T-helper 2 cell (primary cell): ENCODE measurements around the gene FAT1.

Experiments used
- DNase-seq, 5 experiments: peaks; one replicate each; pipeline versions ENCODE4 v3.0.0 to v3.0.0-alpha.2; 2012 to 2022

Gene FAT1

DNA sequence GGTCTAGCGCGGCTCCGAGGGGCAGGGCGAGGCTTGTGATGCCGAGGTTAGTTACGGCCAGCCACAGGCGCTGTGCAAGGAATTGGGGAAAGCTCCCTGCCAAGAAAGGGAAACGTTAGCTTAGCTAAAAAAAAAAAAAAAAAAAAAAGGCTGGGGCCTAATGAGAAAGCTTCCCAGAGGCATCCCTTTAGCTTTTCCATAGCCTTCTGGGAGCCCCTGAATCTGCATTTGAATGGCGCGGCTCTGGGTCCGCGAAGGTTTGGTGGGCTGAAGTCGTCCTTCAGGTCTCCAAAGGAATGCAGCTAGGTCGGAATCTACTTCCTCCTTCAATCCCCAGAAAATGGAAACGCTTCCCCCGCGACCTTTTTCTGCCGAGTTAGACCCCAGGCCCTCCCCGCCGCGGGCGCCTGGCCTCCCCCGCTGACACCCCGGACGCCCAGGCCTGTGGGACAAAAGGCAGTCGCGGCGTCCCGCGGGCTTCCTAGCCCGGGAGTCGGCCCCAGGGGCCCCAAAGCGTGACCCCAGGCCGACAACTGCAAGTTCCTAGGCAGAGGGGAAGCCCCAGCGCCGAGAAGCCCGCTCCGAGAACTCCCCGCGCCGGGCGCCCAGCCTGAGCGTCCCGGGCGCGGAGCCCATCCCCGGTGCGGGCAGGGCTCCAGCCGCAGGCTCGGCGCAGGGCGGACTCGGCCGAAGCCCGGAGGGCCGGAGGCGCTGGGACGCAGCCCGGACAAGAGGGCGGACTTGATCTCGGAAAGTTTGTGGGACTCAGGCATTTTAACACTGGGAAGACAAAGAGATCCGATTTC lies 605 bp upstream of the FAT1 start:
- peak in 1 of 5 experiments; percentile 6 for DNase-seq

DNA sequence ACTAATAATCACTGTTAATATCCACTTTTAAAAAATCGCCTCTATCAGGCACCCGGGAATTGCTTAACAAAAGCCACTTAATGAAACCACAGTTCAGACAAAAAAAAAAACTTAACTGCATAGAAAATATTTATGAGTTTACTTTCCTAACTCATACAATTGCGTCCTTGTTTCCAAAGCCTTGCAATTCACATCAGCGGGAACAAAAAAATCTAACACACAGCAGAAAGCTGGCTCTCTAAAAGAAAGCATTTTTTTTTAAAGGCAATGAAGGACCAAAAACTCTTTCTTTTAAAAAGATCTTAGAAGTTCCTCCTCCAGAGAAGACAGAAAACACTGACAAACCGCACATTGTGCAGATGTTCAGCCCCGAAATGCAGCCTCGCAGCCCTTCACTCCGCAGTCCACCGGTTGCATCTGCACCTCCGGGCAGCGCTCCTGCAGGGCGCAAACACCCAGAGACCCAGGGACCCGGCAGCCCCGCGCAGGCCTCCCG lies 812 bp downstream of the FAT1 start:
- DNase-seq: no peak

DNA sequence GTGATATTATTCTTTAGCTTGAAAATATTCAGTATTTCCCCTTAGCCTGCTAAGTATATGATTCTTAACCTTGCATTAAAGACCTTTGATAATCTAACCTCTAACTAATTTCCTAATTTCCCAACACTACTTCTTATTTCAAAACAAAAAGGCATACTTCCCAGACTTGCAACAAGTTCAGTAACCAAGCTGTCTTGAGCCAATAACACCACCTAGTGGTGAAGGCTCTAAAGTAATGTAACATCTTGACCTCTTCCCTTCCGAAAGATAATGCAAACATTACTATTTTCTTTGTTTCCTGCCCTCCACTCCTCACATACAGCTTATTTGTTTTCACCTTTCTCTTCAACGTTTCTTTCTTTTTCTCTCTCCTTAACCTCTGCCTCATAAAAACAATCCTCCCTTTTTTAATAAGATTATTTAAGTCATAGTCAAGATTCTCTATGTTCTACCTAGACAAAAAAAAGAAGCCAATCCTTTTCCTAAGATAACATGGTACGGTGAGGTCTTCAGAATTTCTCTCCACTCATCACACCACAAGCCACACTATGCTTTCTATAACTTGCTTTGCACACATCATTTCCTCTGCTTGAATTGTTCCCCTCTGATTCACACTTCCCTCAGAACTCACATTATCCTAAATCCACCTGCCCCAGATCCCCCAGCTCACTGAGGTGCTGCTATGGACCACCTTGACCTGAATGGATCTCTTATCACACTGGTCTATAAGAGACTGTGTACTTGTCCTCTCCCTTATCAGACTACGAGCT lies 3.5 kb downstream of the FAT1 start:
- peak in 1 of 5 experiments; percentile 22 for DNase-seq

DNA sequence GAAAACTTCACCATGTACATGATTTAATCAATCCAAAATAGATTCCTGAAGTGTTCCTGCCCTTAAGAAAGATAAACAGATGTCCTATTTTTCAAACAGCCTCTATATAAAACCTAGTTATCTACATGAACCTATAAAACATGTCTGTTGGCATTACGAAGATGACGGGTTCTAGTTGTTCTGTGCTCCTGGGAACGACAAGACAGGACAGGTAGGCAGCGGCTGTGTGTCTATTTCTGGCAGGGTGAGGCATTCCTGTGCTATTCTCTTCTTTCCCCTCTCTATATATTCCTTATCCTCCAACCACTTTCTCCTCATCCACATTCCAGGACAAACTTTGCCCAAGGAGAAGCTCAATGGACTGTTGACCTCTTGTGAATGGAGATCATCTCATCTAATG lies 6.1 kb downstream of the FAT1 start:
- DNase-seq: no peak

DNA sequence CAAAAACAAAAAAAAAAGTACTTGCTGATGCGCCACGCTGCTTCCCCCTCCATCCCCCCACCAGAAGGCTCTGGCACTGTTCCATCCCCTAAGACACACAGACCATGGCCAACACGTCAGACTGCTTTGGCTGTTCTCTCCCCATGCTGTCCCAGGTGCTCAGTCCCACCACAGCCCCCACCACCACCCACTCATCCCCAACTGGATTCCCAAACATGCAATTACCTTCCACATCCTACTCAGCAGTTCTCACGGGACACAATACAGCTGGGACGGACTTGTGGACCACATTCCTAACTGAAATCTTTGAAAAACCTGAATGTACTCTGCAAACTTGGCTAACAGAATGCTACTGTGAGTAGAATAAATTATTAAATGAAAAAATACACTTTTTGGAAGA lies 8.6 kb downstream of the FAT1 start:
- no peak for DNase-seq

DNA sequence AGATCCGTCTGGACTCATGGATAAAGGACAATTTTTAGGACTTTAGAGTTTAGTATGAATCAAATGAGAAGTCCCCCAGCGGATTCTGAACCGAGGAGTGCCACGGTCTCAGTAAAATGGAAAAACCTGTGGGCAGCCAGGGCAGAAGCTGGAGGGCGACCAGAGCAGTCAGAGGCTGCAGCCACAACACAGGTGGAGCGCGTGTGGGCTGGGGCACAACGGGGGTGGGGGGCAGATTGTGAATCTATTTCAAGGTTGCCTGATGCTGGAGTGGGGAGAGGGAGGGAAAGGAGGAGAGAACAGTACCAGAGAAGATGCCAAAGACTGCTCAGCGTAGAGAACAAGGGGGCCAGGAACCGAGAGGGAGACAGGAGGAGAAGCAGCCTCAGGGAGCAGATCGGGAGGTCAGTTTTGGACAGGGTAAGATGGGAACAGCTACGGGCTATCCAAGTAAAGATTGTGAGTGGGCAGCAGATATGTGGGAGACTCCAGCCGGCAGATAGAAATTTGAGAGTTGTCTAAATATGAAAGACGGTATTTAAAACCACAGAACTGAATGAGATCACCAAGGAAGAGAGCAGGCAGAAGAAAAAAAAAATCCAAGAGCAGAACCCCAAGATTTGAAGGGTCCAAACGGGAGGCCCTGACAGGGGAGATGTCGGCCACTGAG lies 9.5 kb downstream of the FAT1 start:
- no peak for DNase-seq

DNA sequence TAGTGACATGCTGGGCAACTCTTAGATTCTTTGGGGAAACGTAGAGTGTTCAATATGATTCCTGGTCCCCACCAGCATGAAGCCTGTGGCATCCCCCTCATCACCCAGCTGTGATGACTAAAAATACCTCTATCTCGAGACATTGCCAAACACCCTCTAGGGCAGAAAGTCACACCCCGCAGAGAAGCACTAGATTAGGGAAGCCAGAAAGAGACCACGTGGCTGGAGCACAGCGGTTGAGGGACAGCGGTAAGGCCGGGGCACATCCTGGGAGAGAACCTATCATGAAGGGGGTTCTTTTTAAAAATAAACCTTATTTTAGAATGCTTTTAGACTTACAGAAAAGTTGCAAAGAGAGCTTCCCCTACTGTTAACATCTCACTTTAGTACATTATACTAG lies 11.0 kb downstream of the FAT1 start:
- DNase-seq: no peak

DNA sequence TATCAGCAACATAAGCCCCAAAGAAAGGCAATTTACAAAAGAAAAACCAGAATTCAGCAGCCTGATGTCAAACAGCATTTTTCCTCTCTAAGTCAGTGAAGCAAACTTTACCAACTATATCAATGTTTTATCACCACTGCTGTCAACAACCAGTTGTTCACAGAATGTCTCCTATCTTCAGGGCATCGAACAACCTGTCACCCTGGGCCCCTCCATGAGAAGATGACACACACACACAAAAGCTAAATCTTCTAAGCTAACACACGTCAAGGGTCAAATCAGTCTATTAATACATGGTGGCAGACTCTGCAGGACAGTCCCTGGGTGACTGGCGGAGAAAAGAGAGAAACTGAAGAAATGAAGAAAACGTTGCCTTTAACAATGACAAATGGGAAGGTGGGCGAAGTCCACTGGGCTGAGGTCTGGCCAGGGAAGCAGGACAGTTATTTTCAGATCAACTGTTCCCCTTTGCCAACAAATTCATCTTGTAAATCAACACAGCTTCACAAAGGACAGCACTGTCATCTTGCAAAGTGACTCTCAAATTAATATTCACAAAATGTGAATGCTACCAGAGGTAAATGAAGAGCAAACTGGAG lies 13.0 kb downstream of the FAT1 start:
- no peak for DNase-seq

DNA sequence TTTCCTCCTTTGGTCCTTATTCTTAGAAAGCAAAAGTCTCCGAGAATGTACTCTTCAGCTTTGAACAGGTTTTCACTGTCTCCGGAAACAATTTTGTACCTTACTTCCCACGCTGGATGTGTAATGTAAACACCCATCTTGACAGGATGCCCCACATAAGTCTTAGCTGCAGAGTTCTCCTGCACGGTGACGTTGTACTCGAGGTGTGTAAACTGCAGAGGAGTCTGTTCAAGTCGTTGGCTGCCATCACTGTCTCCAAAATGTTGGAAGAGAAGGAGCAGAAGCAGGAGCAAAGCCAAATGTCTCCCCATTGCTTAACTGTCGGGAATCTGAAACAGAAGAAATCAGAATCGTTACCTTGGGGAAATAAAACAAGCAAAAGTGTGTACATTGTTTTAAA lies 14.1 kb downstream of the FAT1 start:
- no peak for DNase-seq

DNA sequence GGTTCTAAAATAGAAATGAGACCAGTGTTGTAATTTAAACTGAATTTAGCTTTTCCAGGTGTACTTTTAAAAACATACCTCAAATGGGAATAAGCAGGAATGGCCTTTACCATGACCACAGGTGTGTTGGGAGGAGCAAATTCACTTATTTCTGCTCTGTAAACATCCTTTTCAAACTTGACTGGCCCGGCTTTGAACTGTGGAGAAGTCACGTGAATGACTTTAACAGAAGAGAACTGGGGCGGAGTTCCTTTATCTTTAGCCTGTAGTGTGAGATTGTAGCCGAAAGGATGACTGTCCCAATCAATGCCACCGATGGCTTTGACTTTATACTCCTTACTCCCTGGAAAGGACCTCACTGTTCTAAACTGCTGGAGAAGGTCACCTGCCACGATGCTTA lies 15.1 kb downstream of the FAT1 start:
- DNase-seq: no peak

DNA sequence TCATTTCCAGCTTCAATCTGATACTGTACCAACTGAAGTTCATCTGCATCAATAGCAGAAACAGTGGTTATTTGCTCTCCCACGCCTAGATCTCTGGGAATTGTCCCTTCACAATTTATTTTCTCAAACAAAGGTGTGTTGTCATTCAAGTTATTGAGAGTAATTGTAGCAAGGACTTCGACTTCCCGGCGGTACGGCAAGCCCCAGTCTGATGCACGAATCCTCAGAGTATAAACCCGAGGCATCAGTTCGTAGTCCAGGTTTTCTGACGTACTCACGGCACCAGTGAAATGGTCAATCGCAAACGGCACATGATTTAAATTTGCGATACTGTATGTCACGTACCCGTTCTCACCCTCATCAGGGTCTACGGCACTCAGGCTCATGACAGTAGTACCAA lies 15.7 kb downstream of the FAT1 start:
- no peak for DNase-seq

DNA sequence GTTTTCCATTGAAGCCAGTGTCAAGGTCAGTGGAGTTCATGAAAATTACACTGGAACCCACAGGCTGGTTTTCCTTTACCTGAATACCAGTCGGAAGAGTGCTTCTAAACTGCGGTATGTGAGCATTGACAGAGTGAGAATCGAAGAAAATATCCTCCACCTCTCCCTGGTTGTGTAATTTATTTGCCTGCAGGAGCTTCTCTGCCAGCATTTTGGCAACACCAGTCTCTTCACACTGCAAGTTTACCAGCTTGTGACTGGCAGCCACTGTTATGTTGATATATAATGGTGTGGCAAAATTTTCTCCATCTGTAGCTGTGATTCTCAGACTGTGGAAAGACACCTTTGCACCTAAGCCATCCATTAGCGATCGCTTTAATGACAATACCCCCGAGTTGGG lies 16.1 kb downstream of the FAT1 start:
- no peak for DNase-seq

DNA sequence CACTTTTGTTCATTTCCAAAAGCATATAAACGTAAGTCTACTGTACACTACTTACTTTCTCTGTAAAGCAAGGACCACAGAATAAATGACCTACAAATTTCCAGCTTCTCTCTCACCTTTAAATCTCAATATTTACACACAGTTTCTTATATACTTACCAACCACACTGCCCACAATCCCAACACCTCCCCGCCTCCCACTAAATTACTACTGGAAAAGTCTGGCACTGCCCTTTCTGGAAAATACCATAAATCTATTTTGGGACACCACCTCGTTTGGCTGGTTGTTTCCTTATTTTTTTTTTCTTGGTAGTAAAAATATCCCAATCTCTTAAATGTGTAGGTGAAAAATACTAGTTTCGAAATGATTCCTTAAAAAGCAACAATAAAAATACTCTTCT lies 19.6 kb downstream of the FAT1 start:
- no peak for DNase-seq

DNA sequence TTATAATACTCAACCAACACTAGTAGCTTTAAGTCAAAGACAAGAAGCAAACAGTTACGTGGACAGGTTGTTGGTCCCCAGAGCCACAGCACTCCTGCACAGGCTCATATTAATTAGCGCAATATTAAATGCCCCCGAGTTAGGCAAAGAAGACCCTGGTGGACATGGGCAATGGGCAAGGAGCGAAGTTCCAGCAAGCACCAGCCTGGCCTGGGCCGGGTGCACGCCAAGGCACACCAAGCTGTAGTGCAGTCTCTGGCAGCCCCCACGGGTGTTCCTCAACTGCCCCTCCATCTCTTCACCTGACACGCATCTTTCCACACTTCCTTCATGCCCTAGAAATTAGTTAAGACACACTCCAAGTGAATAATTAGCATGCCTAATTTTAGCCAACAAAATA lies 20.1 kb downstream of the FAT1 start:
- no peak for DNase-seq

DNA sequence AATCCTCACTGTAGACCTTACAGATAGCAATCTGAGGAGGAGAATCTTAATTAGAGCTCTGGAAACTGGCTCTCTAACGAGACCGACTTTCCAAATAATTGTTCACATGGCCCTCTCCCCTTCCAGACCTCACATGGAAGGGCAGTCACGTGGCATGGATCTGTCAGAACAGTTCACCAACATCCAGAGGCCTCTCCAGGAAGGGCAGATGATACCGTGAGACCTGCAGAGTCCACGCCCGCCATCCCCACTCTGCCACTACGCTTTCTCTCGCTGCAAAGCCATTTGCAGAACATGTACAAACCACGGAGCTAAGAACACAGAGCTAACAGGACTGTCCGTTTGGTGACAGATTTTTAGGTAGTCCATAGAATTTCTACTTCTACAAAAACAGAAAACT lies 20.7 kb downstream of the FAT1 start:
- DNase-seq: no peak

DNA sequence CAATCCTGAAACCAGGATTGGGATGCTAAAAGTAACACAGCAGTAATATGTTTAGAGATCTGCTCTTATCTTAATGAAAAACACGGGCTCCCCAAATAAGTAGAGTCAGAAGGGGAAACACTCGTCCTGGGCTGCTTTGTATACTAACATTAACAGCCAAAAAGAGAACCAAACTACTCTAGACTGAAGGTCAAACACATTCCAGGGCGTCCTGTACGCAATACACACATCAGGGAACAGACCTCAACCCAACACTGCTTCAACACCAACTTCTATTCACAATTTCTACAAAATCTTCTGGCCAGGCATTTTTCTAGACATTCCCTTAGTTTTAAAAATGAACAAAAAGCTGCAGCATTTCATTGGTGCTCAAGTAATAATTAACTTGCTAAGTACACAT lies 21.4 kb downstream of the FAT1 start:
- no peak for DNase-seq

DNA sequence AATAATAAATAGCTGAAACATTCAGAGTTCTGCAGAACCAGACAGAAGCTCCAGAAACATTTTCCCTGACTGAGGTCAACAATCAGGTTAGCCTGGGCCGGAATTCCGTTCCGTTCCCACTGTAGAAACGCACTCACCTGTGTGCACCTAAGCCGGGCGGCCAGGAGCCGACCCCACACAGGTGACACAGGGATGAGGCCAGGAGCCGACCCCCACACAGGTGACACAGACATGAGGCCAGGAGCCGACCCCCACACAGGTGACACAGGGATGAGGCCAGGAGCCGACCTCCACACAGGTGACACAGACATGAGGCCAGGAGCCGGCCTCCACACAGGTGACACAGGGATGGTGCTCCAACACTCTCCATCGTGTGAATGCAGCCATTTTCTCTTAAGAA lies 21.9 kb downstream of the FAT1 start:
- DNase-seq: no peak

DNA sequence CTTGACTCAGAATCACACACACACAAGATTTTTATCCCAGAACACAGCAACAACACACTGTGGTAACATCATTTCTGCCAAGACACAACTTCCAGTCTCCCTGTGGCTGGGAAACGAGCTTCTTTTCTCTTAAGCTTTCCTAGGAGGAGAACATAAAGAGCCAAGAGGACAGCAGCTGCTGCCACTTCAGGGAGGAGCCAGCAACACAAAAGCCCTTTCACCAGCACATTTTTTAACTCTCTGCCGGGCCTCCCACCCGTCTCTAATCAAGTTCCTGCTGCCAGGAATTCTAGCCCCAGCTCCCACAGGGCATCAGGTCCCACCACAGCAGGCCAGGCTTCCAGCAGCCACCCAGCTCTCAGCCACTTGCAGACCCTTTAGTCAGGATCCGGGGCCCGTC lies 22.4 kb downstream of the FAT1 start:
- no peak for DNase-seq

DNA sequence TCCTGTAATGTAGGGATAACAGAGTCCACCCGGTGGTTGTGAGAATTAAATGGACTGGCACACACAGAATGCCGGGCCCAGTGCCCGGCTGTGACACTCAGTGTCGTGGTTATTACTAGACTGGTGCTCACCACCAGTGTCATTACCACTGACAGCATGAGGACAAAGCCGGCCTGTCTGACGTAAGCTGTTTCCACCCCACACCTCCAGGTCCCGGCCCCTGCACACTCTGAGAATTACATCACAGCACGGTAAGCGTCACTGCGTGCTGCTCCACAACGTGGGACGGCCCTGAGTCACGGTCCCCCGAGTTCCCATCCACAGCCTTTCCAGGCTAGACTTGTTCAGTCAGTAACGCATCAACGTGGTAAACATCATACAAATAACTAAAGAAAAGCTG lies 22.9 kb downstream of the FAT1 start:
- no peak for DNase-seq

DNA sequence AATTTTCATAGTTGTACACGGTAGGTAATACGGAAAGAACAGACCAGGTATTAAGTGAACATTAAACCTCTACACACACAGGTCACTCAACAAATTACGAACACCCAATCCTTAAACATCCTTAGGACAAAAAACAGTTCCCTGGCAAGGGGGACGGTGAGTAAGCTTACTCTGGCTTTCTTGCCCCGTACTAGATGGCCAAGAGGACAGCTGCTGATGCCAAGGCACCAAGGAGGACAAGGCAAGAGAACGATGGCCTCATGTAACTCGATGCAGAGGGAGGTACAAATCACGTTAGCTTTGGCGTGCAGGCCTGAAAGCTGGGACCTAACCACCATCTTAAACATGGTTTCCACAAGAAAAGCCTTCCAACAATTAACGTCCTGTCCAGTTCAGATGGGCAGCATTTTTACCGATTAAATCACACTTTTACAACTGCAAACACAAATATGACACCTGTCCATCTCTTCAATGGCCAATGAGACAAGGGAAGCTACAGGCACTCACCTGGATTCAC lies 23.7 kb downstream of the FAT1 start:
- DNase-seq: no peak

DNA sequence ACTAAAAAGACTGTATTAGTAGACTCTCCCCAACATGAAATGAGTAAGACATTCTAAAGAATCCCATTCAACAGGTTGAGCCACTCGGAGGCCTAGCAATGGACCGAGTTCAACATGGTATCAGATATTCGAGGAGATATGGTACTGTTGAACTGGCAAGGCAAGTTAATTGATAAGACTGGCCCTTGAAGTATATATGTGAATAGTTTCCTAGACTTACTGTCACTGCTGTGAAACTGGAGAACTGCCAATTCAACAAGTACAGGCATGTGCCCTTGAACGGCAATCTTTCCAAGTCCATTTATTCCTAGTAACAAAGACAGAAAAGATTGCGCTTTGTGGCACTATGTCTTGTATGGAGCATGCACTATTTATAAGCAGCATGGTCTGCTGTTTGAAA lies 24.4 kb downstream of the FAT1 start:
- no peak for DNase-seq

DNA sequence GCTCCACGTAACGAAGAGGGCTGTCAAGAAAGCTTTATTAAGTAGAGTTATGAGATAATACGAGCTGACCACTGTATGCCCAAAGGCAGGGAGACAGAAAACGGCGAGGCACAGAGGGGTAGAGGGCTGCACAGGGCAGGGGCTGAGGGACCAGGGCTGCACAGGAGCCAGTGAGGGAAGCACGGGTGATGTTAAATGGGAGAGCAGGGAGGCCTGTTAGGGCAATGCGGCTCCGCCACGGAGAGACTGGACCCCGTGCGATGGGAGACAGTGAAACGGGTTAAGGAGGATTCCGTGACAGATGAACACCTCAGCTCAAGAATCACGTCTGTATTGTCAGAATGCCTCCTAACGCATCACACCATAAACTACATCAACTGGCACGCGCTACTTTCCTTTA lies 25.1 kb downstream of the FAT1 start:
- no peak for DNase-seq

DNA sequence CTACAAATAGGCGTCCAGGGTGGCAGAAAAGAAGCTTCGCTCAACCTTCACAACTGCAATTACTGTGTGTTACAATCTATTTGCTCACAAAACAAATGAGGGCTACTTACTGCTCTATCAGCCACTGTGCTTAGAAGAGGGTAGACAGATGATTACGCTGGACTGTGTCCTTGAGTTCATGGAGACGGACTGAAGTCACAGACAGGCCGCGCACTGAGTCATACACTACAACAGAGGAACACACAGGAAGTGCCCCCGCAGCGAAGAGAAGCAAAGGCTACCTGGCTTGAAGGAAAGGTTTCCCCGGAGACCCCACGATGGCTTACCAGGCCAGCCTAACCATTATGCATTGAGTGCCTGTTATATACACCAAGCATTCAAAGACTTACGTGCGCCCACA lies 25.6 kb downstream of the FAT1 start:
- DNase-seq: no peak
